Measurements from ENCODE around the gene TBCD. TPM values are rescaled to one million over a fixed set of nuclear protein-coding genes. Genes with fewer than 3 reads are reported as not detected.

TBCD gene
- total and polyA plus RNA-seq, 9 of the 15 experiments (the other 6 are each of a cell fraction or from before 2014, with no cell fraction given): 8.9 to 98.5 (median 28.0) TPM

GRCh38 chr17:82734987-82735866 is 16.6 kb upstream of the TBCD start, which contains the start of gene FN3K (continued):
- TF ChIP-seq E2F4 (CRISPR knock-in tag; IDR thresholded peaks at IDR 0.05; ENCODE audit: low read depth): peak; percentile 53; the same call in 1 of the 2 replicates
- TF ChIP-seq CHAMP1 (IDR thresholded peaks at IDR 0.05): no peak
- TF ChIP-seq PURB (CRISPR knock-in tag; IDR thresholded peaks at IDR 0.05; ENCODE audit: low read depth): no peak
- no peak for TF ChIP-seq IRF9 (tag; IDR thresholded peaks at IDR 0.05)
- peak; percentile 90 for TF ChIP-seq ZNF395 (CRISPR knock-in tag; IDR thresholded peaks at IDR 0.05)
- TF ChIP-seq XRCC4 (IDR thresholded peaks at IDR 0.05; ENCODE audit: extremely low read depth, insufficient read depth, insufficient read length): no peak
- no peak for TF ChIP-seq EHMT2 (IDR thresholded peaks at IDR 0.05)
- peak; percentile 66; the same call in 1 of the 2 replicates for TF ChIP-seq ZBTB1 (CRISPR knock-in tag; IDR thresholded peaks at IDR 0.05; ENCODE audit: borderline replicate concordance, low read depth)
- TF ChIP-seq TBL1XR1 (IDR thresholded peaks at IDR 0.05; ENCODE audit: low read length in 2 of 2): no peak
- no peak for TF ChIP-seq CCAR2 (IDR thresholded peaks at IDR 0.05; ENCODE audit: low read depth, low read length)
- TF ChIP-seq PHB2 (IDR thresholded peaks at IDR 0.05; ENCODE audit: low read depth): no peak
- TF ChIP-seq ATF1 (CRISPR knock-in tag; IDR thresholded peaks at IDR 0.05): 0 out of 2 replicates have a peak, but pooled peaks have one; percentile 53
- TF ChIP-seq ATF1 (tag; IDR thresholded peaks at IDR 0.05): peak; percentile 95
- TF ChIP-seq SIRT6 (IDR thresholded peaks at IDR 0.05; ENCODE audit: low read depth, low read length): no peak
